Testis (tissue), 3 donors: ENCODE measurements around the gene RAP1GAP2. TPM values are rescaled to one million over a fixed set of nuclear protein-coding genes. Genes with fewer than 3 reads are reported as not detected.
A peak's percentile ranks its signal among the peaks of the same experiment; 100 is the strongest.

Experiments
- DNase-seq: peaks from one replicate; pipeline ENCODE4 v3.0.0-alpha.2; 2019
- H3K27ac ChIP-seq, 2 donors: fragments of 200-600 bp; sonication (generic); one replicate each; pipeline ENCODE4 v1.5.1; 2019
- H3K27me3 ChIP-seq: fragments of 200-600 bp; sonication (generic); one replicate; pipeline ENCODE4 v1.5.1; 2019
- H3K36me3 ChIP-seq: fragments of 200-600 bp; sonication (generic); one replicate; pipeline ENCODE4 v1.5.1; 2017; ENCODE audit warnings: low read depth; ENCODE audit errors: missing control alignments
- H3K4me1 ChIP-seq: fragments of 200-600 bp; sonication (generic); one replicate; pipeline ENCODE4 v1.5.1; 2019
- H3K4me3 ChIP-seq, 2 donors: fragments of 200-600 bp; sonication (generic); one replicate each; pipeline ENCODE4 v1.5.1; 2017 to 2019
- H3K9me3 ChIP-seq: fragments of 200-600 bp; sonication (generic); one replicate; pipeline ENCODE4 v1.5.1; 2017
- POLR2A ChIP-seq: fragments of 450-650 bp; IDR thresholded peaks from one replicate; pipeline ENCODE4 v1.6.1; 2017; ENCODE audit warnings: antibody characterized with exemption, mild to moderate bottlenecking, moderate library complexity
- WGBS, 2 donors: methylation state at CpG; one replicate each; pipeline ENCODE4 v1.1.5; 2018; 5-methylcytosine and 5-hydroxymethylcytosine counted together
- intact Hi-C: fragments of 100-400 bp; cut with DNase I; formaldehyde crosslinking; loops from one replicate; pipeline ENCODE4 v1.15.1; 2023; ENCODE audit warnings: low total_unique reads
- polyA plus RNA-seq: library from polyadenylated mRNA; stranded (reverse); fragments of 350-450 nt; fragmentation: Illumina TruSeq; extraction: RNeasy Lipid Tissue Mini Kit (QIAGEN cat#74804); gene quantifications from one replicate; pipeline ENCODE4 v1.2.3, GENCODE V29; 2014; ENCODE audit warnings: low read depth, low replicate concordance; ENCODE audit not compliant: insufficient read depth
- total RNA-seq, 2 donors: library from RNA; depleted of rRNA; stranded (reverse); fragments of >200 nt; gene quantifications; one replicate each; pipeline ENCODE4 v1.2.3, GENCODE V29; 2016
- TF ChIP-seq, protein P1 (sequence below), 3 experiments: fragments of 450-650 bp in 2 of 3; fragments of 200-600 bp in 1 of 3; sonication (generic) in 1 of 3; IDR thresholded peaks; one replicate each; pipeline ENCODE4 v1.5.1; 2016 to 2019; ENCODE audit warnings: antibody characterized with exemption in 3 of 3, mild to moderate bottlenecking in 2 of 3, moderate library complexity in 1 of 3

The RAP1GAP2 gene
- total and polyA plus RNA-seq, 3 donors from 2014 or later = 10.4 to 21.7 (median 15.1) TPM

DNA sequence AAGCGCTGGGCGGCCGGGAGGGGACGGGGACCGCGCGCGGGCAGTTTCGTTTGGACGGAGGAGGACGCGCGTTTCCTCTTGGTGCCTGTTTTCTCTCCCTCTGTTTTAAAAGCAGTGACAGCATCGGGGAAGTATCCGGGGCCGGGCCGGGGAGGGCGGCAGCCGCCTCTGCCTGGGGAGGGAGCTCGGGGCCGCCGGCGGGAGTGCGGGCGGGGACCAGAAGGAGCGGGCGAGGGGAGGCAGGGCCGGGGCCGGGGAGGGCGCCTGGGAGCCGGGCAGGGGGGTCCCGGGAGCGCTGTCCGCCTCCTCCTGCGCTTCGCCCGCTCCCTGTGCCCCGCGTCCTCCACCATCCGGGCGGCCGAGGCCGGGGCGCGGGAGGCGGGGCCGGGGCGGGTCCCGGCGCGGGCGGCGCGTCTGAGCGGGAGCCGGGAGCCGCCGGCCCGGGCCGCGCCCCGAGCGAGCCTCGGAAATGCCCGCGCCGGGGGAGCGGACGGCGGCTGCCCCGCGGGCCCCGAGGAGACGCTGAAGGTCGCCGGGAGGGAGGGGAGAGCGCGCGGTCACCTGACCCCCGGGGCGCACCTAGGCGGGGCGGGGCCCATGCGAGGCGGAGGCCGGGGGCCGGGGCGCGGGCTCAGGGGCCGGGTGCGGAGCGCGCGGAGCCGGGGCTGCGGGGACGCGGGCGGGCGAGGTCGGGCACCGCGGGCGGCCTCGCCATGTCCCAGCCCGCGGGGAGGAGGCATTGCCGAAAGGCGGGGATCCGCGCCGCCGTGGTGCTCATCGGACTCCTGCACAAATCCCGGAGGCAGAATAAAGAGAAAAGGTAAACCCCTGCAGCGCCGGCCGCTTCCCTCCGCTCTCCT lies 57.3 kb downstream of the RAP1GAP2 start:
- TF ChIP-seq, protein P1, sequence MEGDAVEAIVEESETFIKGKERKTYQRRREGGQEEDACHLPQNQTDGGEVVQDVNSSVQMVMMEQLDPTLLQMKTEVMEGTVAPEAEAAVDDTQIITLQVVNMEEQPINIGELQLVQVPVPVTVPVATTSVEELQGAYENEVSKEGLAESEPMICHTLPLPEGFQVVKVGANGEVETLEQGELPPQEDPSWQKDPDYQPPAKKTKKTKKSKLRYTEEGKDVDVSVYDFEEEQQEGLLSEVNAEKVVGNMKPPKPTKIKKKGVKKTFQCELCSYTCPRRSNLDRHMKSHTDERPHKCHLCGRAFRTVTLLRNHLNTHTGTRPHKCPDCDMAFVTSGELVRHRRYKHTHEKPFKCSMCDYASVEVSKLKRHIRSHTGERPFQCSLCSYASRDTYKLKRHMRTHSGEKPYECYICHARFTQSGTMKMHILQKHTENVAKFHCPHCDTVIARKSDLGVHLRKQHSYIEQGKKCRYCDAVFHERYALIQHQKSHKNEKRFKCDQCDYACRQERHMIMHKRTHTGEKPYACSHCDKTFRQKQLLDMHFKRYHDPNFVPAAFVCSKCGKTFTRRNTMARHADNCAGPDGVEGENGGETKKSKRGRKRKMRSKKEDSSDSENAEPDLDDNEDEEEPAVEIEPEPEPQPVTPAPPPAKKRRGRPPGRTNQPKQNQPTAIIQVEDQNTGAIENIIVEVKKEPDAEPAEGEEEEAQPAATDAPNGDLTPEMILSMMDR (IDR thresholded peaks at IDR 0.05) = no peak
- TF ChIP-seq POLR2A = no peak
- Histone ChIP-seq H3K27ac (peak overlapping the region; percentile 10 to 19), H3K36me3 (no peaks in the 10 kb centered on the region), H3K4me3 (peak overlapping the region; percentile 44 to 55), H3K4me1 (peaks cover 11% of the 10 kb centered on the region), H3K27me3 (no peaks in the 10 kb centered on the region), H3K9me3 (no peaks in the 10 kb centered on the region)
- WGBS, 2 donors = 1 to 3% methylated on average over 46 to 66 of the region's 119 CpGs
- intact Hi-C loops = no loop called here
- no peak for DNase-seq

DNA sequence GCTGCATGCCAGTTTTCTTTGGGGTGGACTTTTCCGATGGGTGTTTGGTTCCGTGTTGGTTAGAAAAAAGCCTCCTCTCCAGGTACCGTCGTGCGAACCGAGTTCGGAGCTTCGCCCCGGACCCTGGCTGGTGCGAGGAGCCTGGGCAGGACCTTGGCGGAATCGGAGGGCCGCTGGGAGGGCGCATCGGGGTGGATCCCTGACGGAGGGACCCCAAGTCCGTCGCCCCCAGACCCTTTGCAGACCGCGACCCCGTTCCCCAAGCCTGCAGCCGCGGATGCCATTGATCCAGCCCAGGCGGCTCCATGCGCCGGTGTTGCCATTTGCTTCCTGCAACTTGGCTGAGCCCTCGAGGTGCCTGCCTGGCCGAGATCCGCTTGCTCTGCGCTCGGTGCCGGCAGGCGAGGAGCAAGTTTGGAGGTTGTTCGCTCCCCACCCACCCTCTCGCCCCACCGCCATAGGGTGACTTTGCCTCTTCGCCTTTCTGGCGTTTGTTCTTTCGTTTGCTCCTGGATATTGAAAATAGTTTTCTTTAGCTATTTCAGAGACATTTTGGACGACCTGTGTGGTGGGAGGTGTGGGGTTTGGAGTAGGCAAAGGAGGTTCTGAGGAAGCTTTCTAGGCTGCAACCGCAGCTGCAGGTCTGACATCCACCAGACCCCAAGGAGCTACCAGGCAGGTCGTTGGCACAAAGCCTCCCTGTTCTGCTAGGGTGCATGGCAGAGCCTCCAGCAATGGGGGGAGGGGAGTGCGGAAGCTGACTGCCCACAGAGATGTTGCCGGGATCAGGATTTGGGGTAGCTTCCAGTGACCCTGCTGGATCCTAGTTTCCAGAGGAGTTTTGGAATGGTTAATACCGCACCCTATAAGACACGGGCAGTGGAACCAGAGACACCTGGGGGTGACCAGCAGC lies 58.2 kb downstream of the RAP1GAP2 start:
- 2% methylated on average over 27 to 46 of the region's 46 CpGs for WGBS, 2 donors
- Histone ChIP-seq H3K27me3 (no peaks in the 10 kb centered on the region), H3K4me3 (peak overlapping the region; percentile 21 to 49), H3K4me1 (peaks cover 11% of the 10 kb centered on the region), H3K9me3 (no peaks in the 10 kb centered on the region), H3K36me3 (no peaks in the 10 kb centered on the region), H3K27ac (no peak overlapping the region)
- DNase-seq = peak; percentile 30
- TF ChIP-seq POLR2A = no peak
- intact Hi-C loops = no loop called here

DNA sequence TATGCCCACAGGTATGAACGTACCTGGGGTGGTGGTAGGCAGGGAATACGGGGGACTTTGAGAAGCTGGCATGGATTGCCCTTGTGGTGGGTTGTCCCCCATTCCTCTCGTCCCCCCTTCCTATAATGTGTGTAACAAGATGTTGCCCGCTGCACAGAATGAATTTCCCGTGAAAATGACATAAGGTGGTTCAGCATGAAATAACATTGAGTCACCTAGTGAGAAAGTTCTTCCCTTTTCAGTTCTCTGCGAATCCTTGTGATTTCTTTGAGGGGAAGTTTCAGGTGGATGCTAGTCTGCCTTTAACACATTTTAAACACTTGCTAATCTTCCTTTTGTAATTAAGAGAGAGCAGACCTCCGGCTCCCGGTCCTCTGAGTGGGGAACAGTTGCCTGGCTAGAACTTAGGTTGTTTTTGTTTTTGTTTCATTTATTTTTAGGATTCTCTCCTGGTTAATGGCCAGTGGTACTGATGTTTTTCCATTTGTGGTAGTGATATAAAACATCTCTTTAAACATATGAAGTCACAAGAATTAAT lies 58.9 kb downstream of the RAP1GAP2 start:
- Histone ChIP-seq H3K27me3 (no peaks in the 10 kb centered on the region), H3K36me3 (no peaks in the 10 kb centered on the region), H3K27ac (no peak overlapping the region), H3K4me3 (no peak overlapping the region), H3K4me1 (peaks cover 11% of the 10 kb centered on the region), H3K9me3 (no peaks in the 10 kb centered on the region)
- WGBS, 2 donors = 20 to 45% methylated on average over 6 to 8 of the region's 8 CpGs
- DNase-seq = no peak
- TF ChIP-seq, protein P1 (IDR thresholded peaks at IDR 0.05) = no peak
- no peak for TF ChIP-seq POLR2A
- intact Hi-C loops = no loop called here

DNA sequence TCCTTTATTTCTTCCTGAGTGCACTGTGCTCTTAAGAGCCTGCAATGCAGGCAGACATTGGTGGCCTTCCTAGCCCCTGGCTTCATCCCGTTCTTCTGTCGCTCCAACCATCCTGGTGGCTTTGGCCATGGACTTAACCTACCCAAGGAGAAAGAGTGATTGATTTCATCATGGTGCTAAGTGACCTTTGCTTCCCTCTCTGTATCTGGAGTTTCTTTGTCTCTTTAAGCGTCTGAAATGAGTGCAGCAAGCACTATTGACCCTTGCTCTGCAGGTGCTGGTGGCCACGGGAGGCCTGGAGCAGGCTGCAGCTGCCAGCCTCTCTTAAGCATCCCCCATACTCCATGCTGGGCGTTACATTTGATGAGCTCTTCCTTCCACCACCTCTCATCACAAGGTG lies 60.5 kb downstream of the RAP1GAP2 start:
- TF ChIP-seq, protein P1 (IDR thresholded peaks at IDR 0.05) = no peak
- TF ChIP-seq POLR2A = no peak
- peaks cover 11% of the 10 kb centered on the region for H3K4me1 ChIP-seq
- intact Hi-C loops = no loop called here
- H3K9me3 ChIP-seq = no peaks in the 10 kb centered on the region
- no peaks in the 10 kb centered on the region for H3K36me3 ChIP-seq
- no peaks in the 10 kb centered on the region for H3K27me3 ChIP-seq
- WGBS, 2 donors = 87 to 94% methylated on average over 5 of the region's 5 CpGs
- no peak overlapping the region for H3K27ac ChIP-seq
- DNase-seq = no peak
- H3K4me3 ChIP-seq = no peak overlapping the region

DNA sequence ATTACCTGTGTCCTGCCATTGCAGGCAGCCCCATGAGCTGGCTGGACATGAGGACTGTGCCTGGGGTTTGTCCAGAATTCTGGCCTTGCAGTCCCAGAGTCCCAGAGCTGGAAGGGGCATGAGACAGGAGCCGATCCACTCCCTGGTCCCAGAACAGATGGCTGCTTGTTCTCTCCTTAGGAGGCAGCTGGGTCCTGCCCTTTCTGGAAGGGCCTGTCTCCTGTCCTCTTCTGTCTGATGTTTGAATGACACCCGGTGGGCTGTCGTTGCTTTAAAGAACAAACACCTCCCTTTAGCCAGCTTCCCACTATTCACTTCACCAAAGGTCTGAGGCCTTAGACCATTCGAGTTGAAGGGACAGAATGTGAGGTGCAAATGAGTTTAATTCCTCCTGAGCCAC lies 63.8 kb downstream of the RAP1GAP2 start:
- TF ChIP-seq, protein P1 (IDR thresholded peaks at IDR 0.05) = no peak
- TF ChIP-seq POLR2A = no peak
- Histone ChIP-seq H3K36me3 (no peaks in the 10 kb centered on the region), H3K27ac (no peak overlapping the region), H3K4me3 (no peak overlapping the region), H3K4me1 (no peaks in the 10 kb centered on the region), H3K27me3 (no peaks in the 10 kb centered on the region), H3K9me3 (no peaks in the 10 kb centered on the region)
- intact Hi-C loops = no loop called here
- WGBS, 2 donors = 69 to 70% methylated on average over 4 of the region's 4 CpGs
- DNase-seq = no peak
